HL-60 (cell line): ENCODE measurements around the gene SCYGR5.
"Not testable (repeated sequence)": the region's sequence is repeated elsewhere in the genome, so short reads cannot be mapped to it uniquely, and the experiment has no call there.

Experiments used
- POLR2AphosphoS5 ChIP-seq: IDR thresholded peaks from 2 replicates; pipeline ENCODE4 v1.6.1; 2012; ENCODE audit warnings: low read depth
- TF ChIP-seq, protein P1 (sequence below): IDR thresholded peaks from one replicate; pipeline ENCODE4 v1.5.1; 2011; ENCODE audit warnings: low read length, control low read depth, inconsistent platforms; ENCODE audit not compliant: insufficient read depth
- TF ChIP-seq, protein P2 (sequence below): IDR thresholded peaks from 2 replicates; pipeline ENCODE4 v1.6.1; 2012; ENCODE audit warnings: low read depth; ENCODE audit not compliant: insufficient replicate concordance

- TF ChIP-seq, protein P1, sequence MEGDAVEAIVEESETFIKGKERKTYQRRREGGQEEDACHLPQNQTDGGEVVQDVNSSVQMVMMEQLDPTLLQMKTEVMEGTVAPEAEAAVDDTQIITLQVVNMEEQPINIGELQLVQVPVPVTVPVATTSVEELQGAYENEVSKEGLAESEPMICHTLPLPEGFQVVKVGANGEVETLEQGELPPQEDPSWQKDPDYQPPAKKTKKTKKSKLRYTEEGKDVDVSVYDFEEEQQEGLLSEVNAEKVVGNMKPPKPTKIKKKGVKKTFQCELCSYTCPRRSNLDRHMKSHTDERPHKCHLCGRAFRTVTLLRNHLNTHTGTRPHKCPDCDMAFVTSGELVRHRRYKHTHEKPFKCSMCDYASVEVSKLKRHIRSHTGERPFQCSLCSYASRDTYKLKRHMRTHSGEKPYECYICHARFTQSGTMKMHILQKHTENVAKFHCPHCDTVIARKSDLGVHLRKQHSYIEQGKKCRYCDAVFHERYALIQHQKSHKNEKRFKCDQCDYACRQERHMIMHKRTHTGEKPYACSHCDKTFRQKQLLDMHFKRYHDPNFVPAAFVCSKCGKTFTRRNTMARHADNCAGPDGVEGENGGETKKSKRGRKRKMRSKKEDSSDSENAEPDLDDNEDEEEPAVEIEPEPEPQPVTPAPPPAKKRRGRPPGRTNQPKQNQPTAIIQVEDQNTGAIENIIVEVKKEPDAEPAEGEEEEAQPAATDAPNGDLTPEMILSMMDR: not testable (repeated sequence)
- not testable (repeated sequence) for TF ChIP-seq POLR2AphosphoS5
- TF ChIP-seq, protein P2, sequence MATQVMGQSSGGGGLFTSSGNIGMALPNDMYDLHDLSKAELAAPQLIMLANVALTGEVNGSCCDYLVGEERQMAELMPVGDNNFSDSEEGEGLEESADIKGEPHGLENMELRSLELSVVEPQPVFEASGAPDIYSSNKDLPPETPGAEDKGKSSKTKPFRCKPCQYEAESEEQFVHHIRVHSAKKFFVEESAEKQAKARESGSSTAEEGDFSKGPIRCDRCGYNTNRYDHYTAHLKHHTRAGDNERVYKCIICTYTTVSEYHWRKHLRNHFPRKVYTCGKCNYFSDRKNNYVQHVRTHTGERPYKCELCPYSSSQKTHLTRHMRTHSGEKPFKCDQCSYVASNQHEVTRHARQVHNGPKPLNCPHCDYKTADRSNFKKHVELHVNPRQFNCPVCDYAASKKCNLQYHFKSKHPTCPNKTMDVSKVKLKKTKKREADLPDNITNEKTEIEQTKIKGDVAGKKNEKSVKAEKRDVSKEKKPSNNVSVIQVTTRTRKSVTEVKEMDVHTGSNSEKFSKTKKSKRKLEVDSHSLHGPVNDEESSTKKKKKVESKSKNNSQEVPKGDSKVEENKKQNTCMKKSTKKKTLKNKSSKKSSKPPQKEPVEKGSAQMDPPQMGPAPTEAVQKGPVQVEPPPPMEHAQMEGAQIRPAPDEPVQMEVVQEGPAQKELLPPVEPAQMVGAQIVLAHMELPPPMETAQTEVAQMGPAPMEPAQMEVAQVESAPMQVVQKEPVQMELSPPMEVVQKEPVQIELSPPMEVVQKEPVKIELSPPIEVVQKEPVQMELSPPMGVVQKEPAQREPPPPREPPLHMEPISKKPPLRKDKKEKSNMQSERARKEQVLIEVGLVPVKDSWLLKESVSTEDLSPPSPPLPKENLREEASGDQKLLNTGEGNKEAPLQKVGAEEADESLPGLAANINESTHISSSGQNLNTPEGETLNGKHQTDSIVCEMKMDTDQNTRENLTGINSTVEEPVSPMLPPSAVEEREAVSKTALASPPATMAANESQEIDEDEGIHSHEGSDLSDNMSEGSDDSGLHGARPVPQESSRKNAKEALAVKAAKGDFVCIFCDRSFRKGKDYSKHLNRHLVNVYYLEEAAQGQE: not testable (repeated sequence)
Observed at GRCh38 chr2:227673620-227674019, 7.0 kb downstream of the SCYGR5 start.
